ENCODE results near the gene SERP2. TPM values are rescaled to one million over a fixed set of nuclear protein-coding genes. Genes with fewer than 3 reads are reported as not detected.

The SERP2 gene
- total and polyA plus RNA-seq, 9 of the 15 experiments (the other 6 are each of a cell fraction or from before 2014, with no cell fraction given), result 0.13 TPM; not detected in 8

GRCh38 chr13:44382635-44383145 is 9.1 kb downstream of the SERP2 start (continued):
- TF ChIP-seq ZMIZ1 (IDR thresholded peaks at IDR 0.05; ENCODE audit: low read depth in 2 of 2, low read length in 2 of 2) (peak in 1 of 2 experiments; percentile 90; a peak in 2 of 4 replicates), RBM14 (IDR thresholded peaks at IDR 0.05; ENCODE audit: borderline replicate concordance, insufficient read depth, low read depth, low read length) (no peak), ZFX (CRISPR knock-in tag; IDR thresholded peaks at IDR 0.05) (no peak), HNRNPH1 (optimal IDR thresholded peaks at IDR 0.05; ENCODE audit: low read depth, low read length) (no peak), TFE3 (CRISPR knock-in tag; IDR thresholded peaks at IDR 0.05) (no peak), PTTG1 (tag; IDR thresholded peaks at IDR 0.05; ENCODE audit: low read depth) (no peak), KLF16 (IDR thresholded peaks at IDR 0.05) (peak; percentile 93), ATF3 (IDR thresholded peaks at IDR 0.05) (no peak), ATF3 (CRISPR knock-in tag; conservative IDR thresholded peaks at IDR 0.05) (no peak), HLTF (IDR thresholded peaks at IDR 0.05) (no peak), ZBTB40 (IDR thresholded peaks at IDR 0.05) (no peak), ZBTB40 (CRISPR knock-in tag; IDR thresholded peaks at IDR 0.05) (no peak)

Data from K562 (cell line).